ENCODE measurements around the gene SDC3. TPM values are rescaled to one million over a fixed set of nuclear protein-coding genes. Genes with fewer than 3 reads are reported as not detected.

SDC3 gene
- total RNA-seq, 4 donors from 2014 or later: 47.1 to 78.9 (median 64.2) TPM

DNA sequence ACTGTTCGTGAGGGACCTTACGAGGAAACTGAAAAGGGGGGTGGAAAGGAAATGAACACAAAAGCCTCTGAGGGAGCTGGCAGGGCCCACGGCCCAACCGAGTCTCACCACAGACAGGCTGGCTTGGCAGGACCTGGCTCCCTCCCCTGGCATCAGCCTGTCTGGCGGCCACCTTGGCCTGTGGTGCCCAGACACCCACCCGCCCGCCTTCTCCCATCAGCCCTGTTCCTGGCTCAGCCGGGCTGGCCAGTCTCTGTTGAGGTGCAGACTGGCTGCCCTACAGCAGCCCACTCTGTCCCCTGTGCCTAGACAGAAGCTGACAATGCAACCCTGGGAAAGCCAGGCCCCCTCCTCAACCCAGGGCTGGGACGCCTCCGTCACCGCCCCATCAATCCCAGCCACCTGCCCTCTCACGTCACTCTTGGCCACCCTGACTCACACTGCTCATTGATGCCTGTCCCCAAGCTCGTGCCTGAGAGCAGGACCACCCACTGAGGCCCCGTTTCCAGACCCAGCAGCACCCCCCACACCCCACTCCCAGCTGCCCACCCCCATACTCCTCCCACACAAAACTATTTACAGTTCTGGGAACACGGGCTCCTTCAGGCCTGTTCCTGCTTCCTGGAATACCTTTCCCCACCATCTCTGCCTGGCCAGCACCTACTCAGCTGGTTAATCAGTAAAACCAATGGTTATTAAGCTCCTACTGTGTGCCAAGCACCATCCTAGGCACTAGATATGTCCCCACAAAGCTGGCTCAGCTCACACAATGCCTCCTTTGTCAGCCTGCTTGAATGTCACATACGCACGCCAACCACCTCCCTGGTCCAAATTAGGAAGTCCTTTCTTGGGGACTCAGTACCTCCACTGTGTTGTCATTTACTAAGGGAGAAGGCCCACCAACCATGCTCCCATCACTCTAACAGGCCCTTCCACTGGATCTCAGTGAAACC lies 22.7 kb downstream of the SDC3 start:
- Histone ChIP-seq H3K9me3 (no peaks in the 10 kb centered on the region), H3K27me3 (no peaks in the 10 kb centered on the region), H3K4me3 (no peak overlapping the region), H3K36me3 (no peaks in the 10 kb centered on the region), H3K4me1 (peaks cover 0 to 91% (median 31%) of the 10 kb centered on the region in 4 donors), H3K27ac (peak overlapping the region; percentile 58 to 92 (median 84))
- no peak for TF ChIP-seq POLR2A (IDR thresholded peaks at IDR 0.05)
- TF ChIP-seq EP300 (IDR thresholded peaks at IDR 0.05): peak in 1 of 2 donors; percentile 60
- TF ChIP-seq, protein P1, sequence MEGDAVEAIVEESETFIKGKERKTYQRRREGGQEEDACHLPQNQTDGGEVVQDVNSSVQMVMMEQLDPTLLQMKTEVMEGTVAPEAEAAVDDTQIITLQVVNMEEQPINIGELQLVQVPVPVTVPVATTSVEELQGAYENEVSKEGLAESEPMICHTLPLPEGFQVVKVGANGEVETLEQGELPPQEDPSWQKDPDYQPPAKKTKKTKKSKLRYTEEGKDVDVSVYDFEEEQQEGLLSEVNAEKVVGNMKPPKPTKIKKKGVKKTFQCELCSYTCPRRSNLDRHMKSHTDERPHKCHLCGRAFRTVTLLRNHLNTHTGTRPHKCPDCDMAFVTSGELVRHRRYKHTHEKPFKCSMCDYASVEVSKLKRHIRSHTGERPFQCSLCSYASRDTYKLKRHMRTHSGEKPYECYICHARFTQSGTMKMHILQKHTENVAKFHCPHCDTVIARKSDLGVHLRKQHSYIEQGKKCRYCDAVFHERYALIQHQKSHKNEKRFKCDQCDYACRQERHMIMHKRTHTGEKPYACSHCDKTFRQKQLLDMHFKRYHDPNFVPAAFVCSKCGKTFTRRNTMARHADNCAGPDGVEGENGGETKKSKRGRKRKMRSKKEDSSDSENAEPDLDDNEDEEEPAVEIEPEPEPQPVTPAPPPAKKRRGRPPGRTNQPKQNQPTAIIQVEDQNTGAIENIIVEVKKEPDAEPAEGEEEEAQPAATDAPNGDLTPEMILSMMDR (IDR thresholded peaks at IDR 0.05): no peak
- no peak for DNase-seq (ENCODE audit: low spot score in 2 of 2)
- 47 to 55% methylated on average over 16 to 17 of the region's 17 CpGs for WGBS, 2 donors

DNA sequence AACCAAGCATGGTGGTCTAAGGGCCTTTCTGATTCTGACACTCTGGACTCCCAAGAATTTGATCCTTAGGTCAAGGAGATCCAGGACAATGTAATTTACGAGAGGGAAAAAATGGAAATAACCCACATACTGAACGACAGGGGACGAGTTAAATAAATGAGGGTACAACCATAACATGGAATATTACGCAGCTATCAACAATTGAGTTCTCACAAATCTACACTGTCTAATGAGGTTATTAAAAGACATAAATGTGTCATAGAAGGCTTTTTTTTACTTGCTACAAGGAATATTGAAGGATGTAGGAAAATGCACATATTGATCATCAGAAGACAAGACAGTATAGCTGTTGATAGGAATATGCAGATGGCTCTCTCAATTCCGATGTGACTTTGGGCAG lies 23.8 kb downstream of the SDC3 start:
- peak overlapping the region in 2 of 4 donors; percentile 91 to 92 for H3K27ac ChIP-seq
- 68 to 73% methylated on average over 5 of the region's 5 CpGs for WGBS, 2 donors
- H3K4me1 ChIP-seq: peaks cover 0 to 93% (median 32%) of the 10 kb centered on the region in 4 donors

DNA sequence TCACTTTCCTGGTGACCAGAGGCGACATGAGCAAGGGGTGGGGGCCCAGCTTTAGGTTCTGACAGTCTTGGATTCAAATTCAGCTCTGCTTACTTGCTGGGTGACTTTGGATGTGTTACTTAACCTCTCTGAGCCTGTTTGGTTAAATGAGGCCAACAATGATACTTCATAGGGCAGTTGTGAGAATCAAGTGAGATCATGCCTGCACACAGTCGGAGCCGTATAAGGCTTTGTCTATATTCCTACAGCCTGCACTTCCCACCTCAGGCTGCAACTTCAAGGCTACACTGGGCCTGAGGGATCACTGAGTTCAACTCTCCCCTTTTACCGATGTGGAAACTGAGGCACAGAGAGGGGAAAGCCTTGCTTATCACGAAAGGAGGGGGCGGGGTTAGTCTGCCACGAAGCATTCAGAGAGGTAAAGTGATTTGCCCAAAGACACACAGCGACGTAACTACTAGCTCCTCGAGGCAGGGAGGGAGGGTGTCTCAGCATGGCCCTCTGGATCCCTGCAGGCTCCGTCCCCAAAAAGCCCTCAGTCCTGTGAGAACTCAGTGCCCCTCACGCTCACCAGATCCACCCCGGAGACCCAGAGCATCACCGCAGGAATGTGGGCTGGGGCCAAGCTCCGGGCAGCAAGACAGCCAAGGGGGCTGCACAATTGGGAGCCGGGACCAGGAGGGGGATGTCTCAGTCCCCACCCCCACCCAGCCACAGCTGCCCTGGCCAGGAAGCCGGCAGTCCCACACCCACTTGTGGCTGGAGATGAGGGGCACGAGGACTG lies 25.0 kb downstream of the SDC3 start:
- Histone ChIP-seq H3K27ac (peak overlapping the region in 2 of 4 donors; percentile 84 to 91), H3K4me3 (no peak overlapping the region), H3K36me3 (no peaks in the 10 kb centered on the region), H3K27me3 (no peaks in the 10 kb centered on the region), H3K4me1 (peaks cover 0 to 92% (median 36%) of the 10 kb centered on the region in 4 donors), H3K9me3 (no peaks in the 10 kb centered on the region)
- TF ChIP-seq, protein P1 (IDR thresholded peaks at IDR 0.05): no peak
- TF ChIP-seq POLR2A (IDR thresholded peaks at IDR 0.05) (no peak), EP300 (IDR thresholded peaks at IDR 0.05) (no peak)
- DNase-seq (ENCODE audit: low spot score in 2 of 2): no peak
- WGBS, 2 donors: 49 to 55% methylated on average over 16 of the region's 18 CpGs

More for the DNA sequence above, 23.8 kb downstream of the SDC3 start:
- no peak for DNase-seq (ENCODE audit: low spot score in 2 of 2)
- TF ChIP-seq EP300 (IDR thresholded peaks at IDR 0.05): no peak
- Histone ChIP-seq H3K9me3 (no peaks in the 10 kb centered on the region), H3K27me3 (no peaks in the 10 kb centered on the region), H3K4me3 (no peak overlapping the region), H3K36me3 (no peaks in the 10 kb centered on the region)

DNA sequence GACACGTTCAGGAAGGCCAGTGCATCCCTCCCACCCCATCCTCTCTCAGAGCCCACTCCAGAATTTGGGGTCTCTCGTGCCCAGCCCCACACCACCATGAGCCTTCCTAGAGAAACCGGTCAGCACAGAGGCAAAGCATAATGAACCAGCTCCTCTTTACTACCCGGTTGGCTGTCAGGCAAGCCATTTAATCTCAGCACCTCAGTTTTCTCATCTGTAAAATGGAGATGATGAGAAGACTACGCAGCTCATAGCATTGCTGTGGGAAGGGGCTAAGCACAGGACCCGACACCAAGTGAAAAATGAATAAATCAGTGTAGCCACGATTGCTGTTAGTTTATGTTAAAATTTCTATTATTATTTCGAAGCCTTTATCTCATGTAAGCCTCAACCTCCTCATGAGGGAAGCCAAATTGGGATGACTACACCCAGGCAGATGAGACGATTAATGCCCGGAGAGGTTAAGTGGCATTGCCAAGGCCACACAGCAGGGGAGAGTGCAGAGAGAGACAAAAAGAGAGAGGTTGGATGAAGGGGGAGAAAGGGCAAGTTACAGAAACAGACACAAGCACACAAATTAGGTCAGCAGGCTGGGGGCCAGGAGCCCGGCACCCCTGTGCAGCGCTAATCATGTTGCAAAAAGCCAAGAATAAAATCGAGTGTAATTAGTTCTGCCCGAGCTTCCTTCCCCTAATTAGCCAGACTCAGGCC lies 25.7 kb downstream of the SDC3 start:
- Histone ChIP-seq H3K27ac (peak overlapping the region in 2 of 4 donors; percentile 84 to 91), H3K36me3 (no peaks in the 10 kb centered on the region), H3K4me1 (peaks cover 0 to 92% (median 35%) of the 10 kb centered on the region in 4 donors), H3K4me3 (no peak overlapping the region), H3K27me3 (no peaks in the 10 kb centered on the region), H3K9me3 (no peaks in the 10 kb centered on the region)
- TF ChIP-seq EP300 (IDR thresholded peaks at IDR 0.05) (no peak), POLR2A (IDR thresholded peaks at IDR 0.05) (no peak)
- TF ChIP-seq, protein P1 (IDR thresholded peaks at IDR 0.05): no peak
- DNase-seq (ENCODE audit: low spot score in 2 of 2): no peak
- 69 to 72% methylated on average over 14 of the region's 14 CpGs for WGBS, 2 donors
